ENCODE data around the gene MEN1.

Gene MEN1

GRCh38 chr11:64800303-64801157 lies 9.8 kb downstream of the MEN1 start:
- DNase-seq, result no peak

DNA sequence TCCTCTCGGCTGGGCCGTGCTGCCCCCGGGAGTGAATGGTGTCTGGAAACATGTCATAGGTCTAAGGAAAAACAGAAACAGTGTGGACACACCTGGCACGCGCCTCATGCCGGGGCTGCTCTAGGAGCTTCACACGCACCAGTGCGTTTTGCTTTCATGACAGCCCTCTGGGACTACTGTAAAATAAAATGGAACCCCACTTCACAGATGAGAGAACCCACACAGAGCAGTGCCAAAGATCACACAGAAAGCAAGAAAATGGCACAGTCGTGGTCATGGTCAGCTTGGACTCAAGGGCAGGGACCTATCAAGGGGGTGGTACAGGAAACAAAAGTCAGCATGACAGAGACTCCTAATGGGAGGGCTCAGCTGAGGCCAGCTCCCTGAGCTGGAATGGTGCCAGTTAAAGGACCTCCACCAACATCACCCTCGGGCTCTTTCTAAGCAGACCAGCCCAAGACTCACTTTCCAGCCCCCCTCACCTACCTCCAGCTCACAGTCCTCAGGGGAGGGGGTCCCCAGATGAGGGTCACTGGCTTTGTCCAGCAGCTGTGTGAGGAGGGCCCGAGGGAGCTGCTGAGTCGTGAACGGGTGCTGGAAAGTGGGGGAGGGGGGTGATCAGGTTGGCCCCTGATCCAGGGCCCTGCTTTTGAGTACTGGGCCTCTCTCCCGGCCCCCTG lies 10.6 kb downstream of the MEN1 start:
- no peak for DNase-seq

DNA sequence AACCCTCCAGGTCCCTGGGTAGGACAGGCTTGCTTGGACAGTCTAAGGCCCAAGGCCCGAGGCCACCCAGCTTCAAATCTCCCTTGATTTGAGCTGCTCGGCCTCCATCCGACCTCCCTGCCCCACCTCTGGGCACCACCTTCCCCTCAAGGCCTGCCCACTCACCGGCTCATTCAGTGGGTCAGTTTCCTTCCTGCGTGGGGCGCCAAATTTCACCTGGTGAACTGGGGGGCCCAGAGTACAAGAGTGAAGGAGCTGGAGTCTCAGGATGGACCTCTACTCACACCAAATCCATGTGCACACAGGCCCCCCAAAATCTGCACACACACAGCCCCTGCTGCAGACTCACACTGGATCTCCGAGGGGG lies 11.1 kb downstream of the MEN1 start:
- no peak for DNase-seq

DNA sequence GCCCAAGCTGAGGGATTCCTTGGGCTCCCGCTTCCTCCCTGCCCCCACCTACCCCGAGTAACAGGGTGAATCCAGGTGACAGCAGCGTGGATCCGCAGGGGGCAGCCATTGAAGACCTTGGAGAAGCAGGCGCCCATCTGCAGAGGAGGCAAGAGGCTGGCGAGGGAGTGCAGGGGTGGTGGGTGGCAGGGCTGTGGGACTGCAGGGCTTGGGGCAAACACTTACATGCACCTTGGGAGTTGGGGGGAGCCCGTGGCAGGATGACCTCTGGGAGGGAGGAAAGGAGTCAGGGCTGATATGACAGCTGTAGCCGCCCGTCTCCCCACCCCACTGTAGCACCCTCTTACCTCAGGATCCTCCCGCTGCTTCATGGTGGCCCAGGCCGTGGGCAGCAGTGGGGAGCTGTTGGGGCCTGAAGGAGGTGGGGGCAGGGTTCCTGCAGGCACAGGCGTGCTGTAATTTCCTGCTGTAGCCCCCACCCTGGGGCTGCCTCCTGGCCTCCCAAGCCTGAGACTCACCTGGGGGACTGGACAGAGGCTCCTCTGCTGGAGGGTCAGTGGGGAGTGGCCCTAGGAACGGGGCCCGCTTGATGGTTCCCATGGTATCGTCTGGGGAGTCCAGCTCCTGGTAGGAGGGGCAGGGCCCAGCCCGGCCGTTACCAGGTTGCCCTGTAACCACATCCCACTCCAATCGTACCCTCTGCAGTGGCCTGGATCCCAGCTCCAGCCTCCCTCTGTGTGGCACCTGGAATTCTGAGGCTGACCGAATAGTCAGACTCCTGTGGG lies 13.4 kb downstream of the MEN1 start:
- DNase-seq, result no peak

GRCh38 chr11:64796047-64796756 lies 14.1 kb downstream of the MEN1 start:
- no peak for DNase-seq

GRCh38 chr11:64794526-64794925 lies 15.8 kb downstream of the MEN1 start:
- DNase-seq, result no peak

GRCh38 chr11:64793271-64794160 lies 16.8 kb downstream of the MEN1 start:
- DNase-seq, result no peak

- DNase-seq, result no peak
Measured at GRCh38 chr11:64792482-64792881, 17.9 kb downstream of the MEN1 start.

- DNase-seq, result no peak
Measured at GRCh38 chr11:64791781-64792291, 18.5 kb downstream of the MEN1 start.

DNA sequence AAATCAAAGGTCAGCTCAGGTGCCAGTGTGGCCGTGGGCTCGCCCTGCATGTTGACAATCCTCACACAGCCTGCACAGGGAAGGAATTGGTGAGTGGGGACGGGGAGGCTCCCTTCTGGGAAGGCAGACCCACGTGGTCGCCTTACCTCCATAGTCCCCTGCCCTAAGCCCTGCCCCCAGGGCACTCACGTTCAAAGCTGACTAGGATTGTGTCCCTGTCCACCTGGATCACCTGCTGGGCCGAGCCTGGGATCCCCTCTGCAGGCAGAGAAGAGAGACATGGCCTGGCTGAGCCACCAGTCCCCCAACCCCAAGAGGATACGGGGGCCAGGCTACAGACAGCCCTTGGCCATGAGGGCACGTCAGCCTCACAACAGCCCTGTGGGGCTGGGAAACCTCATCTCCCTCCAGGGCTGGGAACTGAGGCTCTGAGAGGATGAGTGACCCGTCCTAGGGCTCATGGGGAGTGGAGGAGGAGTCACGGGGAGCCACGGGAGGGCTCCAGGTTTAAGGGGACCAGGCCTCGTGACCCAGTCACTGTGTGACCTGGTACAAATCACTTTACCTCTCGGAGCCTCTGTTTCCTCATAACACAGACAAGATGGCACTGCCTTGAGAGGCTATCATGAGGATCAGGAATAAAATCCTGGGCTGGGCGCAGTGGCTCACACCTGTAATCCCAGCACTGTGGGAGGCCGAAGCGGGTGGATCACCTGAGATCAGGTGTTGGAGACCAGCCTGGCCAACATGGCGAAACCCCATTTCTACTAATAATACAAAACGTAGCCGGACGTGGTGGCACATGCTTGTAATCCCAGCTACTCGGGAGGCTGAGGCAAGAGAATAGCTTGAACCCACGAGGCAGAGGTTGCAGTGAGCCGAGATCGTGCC lies 19.9 kb downstream of the MEN1 start:
- DNase-seq, result no peak

- no peak for DNase-seq
Measured at GRCh38 chr11:64789331-64790204, 20.8 kb downstream of the MEN1 start.

DNA sequence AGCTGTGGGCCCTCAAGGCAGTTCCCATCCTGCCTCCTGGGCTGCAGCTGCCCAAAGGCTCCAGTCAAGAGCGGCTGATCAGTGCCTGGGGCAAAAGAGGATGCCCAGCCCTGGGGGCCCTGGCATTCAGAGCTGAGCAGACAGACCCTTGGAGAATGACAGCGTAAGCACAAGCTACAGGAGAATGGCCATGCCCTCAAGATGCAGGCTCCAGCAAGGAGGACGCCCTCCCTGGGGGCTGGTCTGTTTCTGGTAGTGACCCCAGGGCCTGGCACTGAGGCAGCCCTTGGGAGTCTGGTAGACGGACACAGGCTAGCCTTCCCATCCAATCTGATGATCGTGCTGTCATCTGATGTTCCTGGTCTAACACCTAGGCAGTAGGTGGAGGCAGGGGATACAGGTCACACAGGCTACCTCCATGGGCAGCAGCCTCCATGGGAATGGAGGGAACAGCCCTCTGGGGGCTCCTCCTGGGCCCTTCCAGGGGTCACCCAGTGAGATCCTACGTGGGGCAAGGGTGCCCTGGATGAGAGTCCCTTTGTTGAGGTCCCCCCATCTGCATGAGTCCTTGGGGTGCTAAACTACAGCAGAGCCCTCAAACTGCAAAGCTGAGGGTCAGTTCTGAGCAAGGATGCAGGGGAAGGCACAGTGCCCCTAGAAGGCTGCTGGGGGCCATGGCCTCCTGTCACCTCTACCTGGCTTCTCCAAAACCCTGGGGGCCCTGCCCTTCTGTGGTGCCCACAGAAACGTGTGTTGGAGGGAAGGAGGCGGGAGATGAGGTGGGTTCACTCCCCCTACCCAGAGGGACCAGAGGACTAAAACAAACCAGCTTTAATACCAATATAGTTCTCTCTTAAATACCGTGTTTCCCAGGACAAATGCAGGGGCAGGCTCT lies 21.8 kb downstream of the MEN1 start:
- no peak for DNase-seq

GRCh38 chr11:64787526-64788320 lies 22.6 kb downstream of the MEN1 start:
- peak; percentile 47 for DNase-seq

GRCh38 chr11:64786308-64786707 lies 24.0 kb downstream of the MEN1 start:
- no peak for DNase-seq

DNA sequence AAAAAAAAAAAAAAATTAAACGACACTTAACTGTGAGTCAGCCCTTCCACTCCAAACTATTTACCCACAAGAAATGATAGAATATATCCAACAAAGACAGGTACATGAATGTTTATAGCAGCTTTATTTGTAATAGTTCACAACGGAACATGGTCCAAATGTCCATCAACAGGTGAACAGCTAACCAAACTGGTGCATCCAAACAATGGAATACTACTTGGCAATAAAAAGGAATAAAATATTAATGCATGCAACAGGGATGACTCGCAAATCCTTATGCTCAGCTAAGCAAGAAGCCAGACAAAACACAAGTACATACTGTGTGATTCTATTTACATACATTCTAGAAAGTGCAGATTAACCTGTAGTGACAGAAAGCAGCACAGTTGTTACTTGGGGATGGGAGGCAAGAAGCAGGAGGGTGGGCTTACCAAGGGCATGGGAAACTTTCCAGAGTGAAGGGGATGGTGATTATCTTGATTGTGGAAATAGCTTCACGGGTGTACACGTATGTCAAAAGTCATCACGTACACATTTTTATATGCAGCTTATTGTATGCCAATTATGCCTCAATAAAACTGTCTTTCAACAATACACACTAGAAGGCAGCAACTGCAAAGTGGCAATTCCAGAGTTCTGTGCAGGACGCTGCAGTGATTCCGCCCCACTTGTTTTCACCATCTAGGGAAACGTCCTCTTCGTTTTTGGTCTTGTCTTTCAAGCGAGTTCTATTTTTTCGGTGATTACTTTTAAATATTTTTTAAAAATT lies 25.4 kb downstream of the MEN1 start:
- DNase-seq, result no peak

DNA sequence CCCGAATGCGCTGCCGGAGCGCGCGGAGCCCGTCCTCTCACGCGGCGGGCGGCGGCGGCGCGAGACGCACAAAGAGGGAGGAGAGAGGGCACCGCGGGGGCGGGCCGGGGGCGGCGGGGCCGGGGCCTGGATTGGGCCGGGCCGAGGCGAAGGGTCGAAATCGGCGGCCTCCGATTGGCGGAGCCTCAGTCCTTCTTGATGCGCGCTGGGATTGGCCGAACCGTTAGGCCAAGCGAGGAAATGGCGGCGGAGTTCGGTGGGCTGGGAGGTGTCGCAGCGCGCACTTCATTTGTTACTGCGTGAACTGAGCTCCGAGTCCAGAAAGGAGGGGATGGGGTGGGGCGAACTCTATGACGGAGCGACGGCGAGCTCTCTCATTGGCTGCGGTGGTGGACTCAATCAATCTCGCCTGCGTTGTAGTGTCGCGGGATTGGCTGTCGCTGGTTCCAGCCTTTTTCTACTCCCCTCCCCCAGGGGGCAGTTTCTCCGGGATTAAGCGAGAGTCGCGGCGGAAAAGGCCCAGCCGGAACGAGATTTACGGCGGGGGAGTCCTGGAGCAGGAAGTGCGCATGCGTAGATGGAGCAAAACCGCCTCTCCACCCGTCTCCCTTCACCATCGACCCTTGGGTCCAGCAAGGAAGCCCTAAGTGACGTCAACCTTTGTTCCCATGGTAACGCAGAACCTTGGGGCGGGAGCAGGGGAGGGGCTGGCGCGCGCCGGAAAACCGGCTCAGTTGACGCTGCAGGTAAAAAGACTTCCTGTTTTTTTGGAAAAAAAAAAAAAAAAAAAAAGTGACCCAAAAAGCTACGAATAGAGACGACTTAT lies 31.7 kb downstream of the MEN1 start, which contains the start of gene SF1:
TSS of gene SF1 (minus strand) at position 70 of the 826 bp plus-strand sequence. CDS start 150 bp downstream, outside the sequence.
- peak; percentile 99 for DNase-seq

Measured in stimulated activated naive CD4-positive, alpha-beta T cell treated with Interleukin-2 at 50 U/mL for 16 hours (primary cell).